GM12891 (cell line): ENCODE measurements around the gene SRPK3.

Experiments
- DNase-seq: peaks from one replicate; pipeline ENCODE4 v3.0.0; 2011; ENCODE audit warnings: low spot score; ENCODE audit not compliant: insufficient read length
- FAIRE-seq: peaks from 2 replicates; lab custom pipeline; 2011; peaks lifted over from hg19 to GRCh38; lab: Jason Lieb, UNC
- PAX5 ChIP-seq: IDR thresholded peaks from 2 replicates; pipeline ENCODE4 v1.6.1; 2011; ENCODE audit warnings: low read length, moderate library complexity, mild to moderate bottlenecking; ENCODE audit not compliant: insufficient read depth, severe bottlenecking
- POLR2A ChIP-seq: IDR thresholded peaks from 2 replicates; pipeline ENCODE4 v1.6.1; 2011; ENCODE audit warnings: low read depth, low read length, control low read depth
- POLR2AphosphoS5 ChIP-seq: IDR thresholded peaks from 2 replicates; pipeline ENCODE4 v1.6.1; 2011; ENCODE audit warnings: low read depth, low read length, control low read depth
- POU2F2 ChIP-seq: IDR thresholded peaks from 2 replicates; pipeline ENCODE4 v1.6.1; 2011; ENCODE audit warnings: low read depth, mild to moderate bottlenecking, control low read depth, low read length, moderate library complexity
- SPI1 ChIP-seq: IDR thresholded peaks from 2 replicates; pipeline ENCODE4 v1.6.1; 2011; ENCODE audit warnings: low read depth, low read length, control low read depth
- TAF1 ChIP-seq: IDR thresholded peaks from 2 replicates; pipeline ENCODE4 v1.6.1; 2011; ENCODE audit warnings: low read depth, low read length, control low read depth

SRPK3 gene

GRCh38 chrX:153777261-153778090, 3.4 kb upstream of the SRPK3 start:
- DNase-seq, result no peak
- TF ChIP-seq POLR2AphosphoS5, result no peak
- TF ChIP-seq POU2F2, result no peak
- TF ChIP-seq POLR2A, result no peak
- no peak for TF ChIP-seq TAF1
- no peak for TF ChIP-seq PAX5
- TF ChIP-seq SPI1, result no peak
- no peak for FAIRE-seq

GRCh38 chrX:153778181-153778580, 2.7 kb upstream of the SRPK3 start:
- TF ChIP-seq POU2F2 (no peak), TAF1 (no peak), POLR2A (no peak), POLR2AphosphoS5 (no peak), PAX5 (no peak), SPI1 (no peak)
- DNase-seq (no peak), FAIRE-seq (no peak)

- FAIRE-seq (no peak), DNase-seq (no peak)
- TF ChIP-seq SPI1, result no peak
- TF ChIP-seq PAX5, result no peak
- TF ChIP-seq TAF1, result no peak
- no peak for TF ChIP-seq POU2F2
- no peak for TF ChIP-seq POLR2AphosphoS5
- TF ChIP-seq POLR2A, result no peak
These were observed 2.1 kb upstream of the SRPK3 start for GRCh38 chrX:153778684-153779101.

- TF ChIP-seq POU2F2, result no peak
- TF ChIP-seq POLR2AphosphoS5, result no peak
- no peak for TF ChIP-seq POLR2A
- no peak for TF ChIP-seq PAX5
- FAIRE-seq, result no peak
These were observed 757 bp upstream of the SRPK3 start for GRCh38 chrX:153779891-153780677.

GRCh38 chrX:153781428-153782047, 697 bp downstream of the SRPK3 start:
- no peak for TF ChIP-seq POLR2A
- FAIRE-seq, result no peak
- DNase-seq, result no peak

More at GRCh38 chrX:153779891-153780677, 757 bp upstream of the SRPK3 start:
- DNase-seq, result no peak

- TF ChIP-seq TAF1 (no peak), POLR2AphosphoS5 (no peak), POU2F2 (no peak), POLR2A (no peak), PAX5 (no peak), SPI1 (no peak)
- DNase-seq (no peak), FAIRE-seq (no peak)
These were observed 1.5 kb downstream of the SRPK3 start for GRCh38 chrX:153782313-153782712.

- FAIRE-seq (peak; percentile 47), DNase-seq (no peak)
- TF ChIP-seq PAX5 (no peak), POLR2AphosphoS5 (no peak), POLR2A (no peak), POU2F2 (no peak), TAF1 (no peak), SPI1 (no peak)
These were observed 2.0 kb downstream of the SRPK3 start for GRCh38 chrX:153782871-153783270.

- TF ChIP-seq POLR2A, result no peak
- no peak for TF ChIP-seq POU2F2
- TF ChIP-seq TAF1, result no peak
- no peak for TF ChIP-seq SPI1
- TF ChIP-seq POLR2AphosphoS5, result no peak
- TF ChIP-seq PAX5, result no peak
- no peak for DNase-seq
- no peak for FAIRE-seq
These were observed 2.7 kb downstream of the SRPK3 start for GRCh38 chrX:153783378-153784013.

- DNase-seq, result no peak
- TF ChIP-seq POLR2A (no peak), SPI1 (no peak), POLR2AphosphoS5 (no peak), POU2F2 (no peak), PAX5 (no peak), TAF1 (no peak)
- FAIRE-seq, result no peak
These were observed 3.6 kb downstream of the SRPK3 start for GRCh38 chrX:153784325-153784967.
